ENCODE measurements around the gene MREG. TPM values are rescaled to one million over a fixed set of nuclear protein-coding genes. Genes with fewer than 3 reads are reported as not detected.

MREG gene
- total and polyA plus RNA-seq, 2 experiments from 2014 or later, result 19.4 to 25.3 TPM

- peaks cover 66% of the 10 kb centered on the region for H3K4me1 Mint-ChIP-seq
- peak overlapping the region; percentile 40 for H2AFZ ChIP-seq
These were observed 92.9 kb downstream of the MREG start for GRCh38 chr2:215920244-215921100.

GRCh38 chr2:215919624-215920243 is 93.6 kb downstream of the MREG start:
- Histone ChIP-seq H3K4me2 (no peak overlapping the region), H3K27me3 (ENCODE audit: insufficient read depth) (no peaks in the 10 kb centered on the region), H2AFZ (no peak overlapping the region), H3F3A (replicated peaks; ENCODE audit: low read depth) (peaks cover 11% of the 10 kb centered on the region; the same call in 1 of the 2 replicates), H3K4me1 (ENCODE audit: insufficient read depth) (peaks cover 42% of the 10 kb centered on the region), H3K9me2 (ENCODE audit: insufficient read depth) (no peaks in the 10 kb centered on the region), H3K4me3 (no peak overlapping the region), H3K36me3 (ENCODE audit: insufficient read depth) (no peaks in the 10 kb centered on the region; the same call in 1 of the 2 replicates), H3K79me2 (replicated peaks; ENCODE audit: insufficient read depth) (peaks cover 17% of the 10 kb centered on the region), H3K27ac (ENCODE audit: low read depth) (peak overlapping the region; percentile 29; the same call in 1 of the 2 replicates), H4K20me1 (replicated peaks; ENCODE audit: insufficient read depth) (no peaks in the 10 kb centered on the region)
- Mint-ChIP-seq H3K4me3 (no peak overlapping the region), H3K4me1 (peaks cover 64% of the 10 kb centered on the region), H3K9me3 (peaks cover 2% of the 10 kb centered on the region; the same call in 1 of the 3 replicates), H3K27me3 (ENCODE audit: insufficient read depth, low read depth, poor library complexity) (peaks cover 10% of the 10 kb centered on the region), H3K27ac (no peak overlapping the region; the same call in 1 of the 2 replicates), H3K36me3 (ENCODE audit: low read depth) (peaks cover 7% of the 10 kb centered on the region; the same call in 2 of the 3 replicates)
- no peak for DNase-seq (ENCODE audit: low spot score)
- no peak for ATAC-seq
- TF ChIP-seq REST (IDR thresholded peaks at IDR 0.05; ENCODE audit: unreplicated experiment), result no peak
- TF ChIP-seq ZNF331 (CRISPR knock-in tag; IDR thresholded peaks at IDR 0.05; ENCODE audit: low read depth), result no peak
- TF ChIP-seq ETS1 (IDR thresholded peaks at IDR 0.05), result no peak
- TF ChIP-seq STAT1 (IDR thresholded peaks at IDR 0.05; ENCODE audit: unreplicated experiment), result no peak
- TF ChIP-seq ZNF114 (CRISPR knock-in tag; IDR thresholded peaks at IDR 0.05), result no peak
- no peak for TF ChIP-seq NANOG (IDR thresholded peaks at IDR 0.05; ENCODE audit: borderline replicate concordance)
- no peak for TF ChIP-seq JUNB (IDR thresholded peaks at IDR 0.05; ENCODE audit: unreplicated experiment)
- no peak for TF ChIP-seq CTCF (conservative IDR thresholded peaks at IDR 0.05; ENCODE audit: low read depth in 2 of 2)
- no peak for TF ChIP-seq EZH2 (IDR thresholded peaks at IDR 0.05; ENCODE audit: low read depth, unreplicated experiment)

More at GRCh38 chr2:215920244-215921100, 92.9 kb downstream of the MREG start:
- H3K4me3 ChIP-seq, result no peak overlapping the region
- peaks cover 42% of the 10 kb centered on the region for H3K4me1 ChIP-seq (ENCODE audit: insufficient read depth)
- Mint-ChIP-seq H3K4me3 (no peak overlapping the region), H3K9me3 (peaks cover 2% of the 10 kb centered on the region; the same call in 1 of the 3 replicates), H3K36me3 (ENCODE audit: low read depth) (peaks cover 14% of the 10 kb centered on the region; the same call in 2 of the 3 replicates), H3K27me3 (ENCODE audit: insufficient read depth, low read depth, poor library complexity) (peaks cover 10% of the 10 kb centered on the region), H3K27ac (peak overlapping the region; percentile 24; the same call in 1 of the 2 replicates)
- H3F3A ChIP-seq (replicated peaks; ENCODE audit: low read depth), result peaks cover 11% of the 10 kb centered on the region; the same call in 1 of the 2 replicates
- ATAC-seq (peak; percentile 96), DNase-seq (ENCODE audit: low spot score) (peak; percentile 72)
- H3K36me3 ChIP-seq (ENCODE audit: insufficient read depth), result no peaks in the 10 kb centered on the region; the same call in 1 of the 2 replicates
- peak; percentile 92 to 96 for TF ChIP-seq CTCF (conservative IDR thresholded peaks at IDR 0.05; ENCODE audit: low read depth in 2 of 2)
- TF ChIP-seq CREB1 (CRISPR knock-in tag; IDR thresholded peaks at IDR 0.05; ENCODE audit: low read depth), result no peak
- TF ChIP-seq STAT1 (IDR thresholded peaks at IDR 0.05; ENCODE audit: unreplicated experiment), result no peak
- H3K79me2 ChIP-seq (replicated peaks; ENCODE audit: insufficient read depth), result peaks cover 17% of the 10 kb centered on the region
- H3K27ac ChIP-seq (ENCODE audit: low read depth), result peak overlapping the region; percentile 36; the same call in 1 of the 2 replicates
- H3K4me2 ChIP-seq, result no peak overlapping the region
- no peaks in the 10 kb centered on the region for H3K9me2 ChIP-seq (ENCODE audit: insufficient read depth)
- H4K20me1 ChIP-seq (replicated peaks; ENCODE audit: insufficient read depth), result no peaks in the 10 kb centered on the region
- no peaks in the 10 kb centered on the region for H3K27me3 ChIP-seq (ENCODE audit: insufficient read depth)

Data from GM23338 (cell line).